Right atrium auricular region (tissue), 2 donors: ENCODE data around the gene LRRK1. TPM values are rescaled to one million over a fixed set of nuclear protein-coding genes. Genes with fewer than 3 reads are reported as not detected.
A peak's percentile ranks its signal among the peaks of the same experiment; 100 is the strongest.

Experiments
- DNase-seq: peaks from one replicate; pipeline ENCODE4 v3.0.0-alpha.2; 2019; ENCODE audit warnings: low spot score
- H3K27ac ChIP-seq, 2 donors: fragments of 200-600 bp; sonication (generic); 1 replicate in 1 of 2; 2 replicates in 1 of 2; pipeline ENCODE4 v1.5.1; 2016 to 2019
- H3K27me3 ChIP-seq, 2 donors: fragments of 200-600 bp; sonication (generic); one replicate each; pipeline versions ENCODE4 v1.5.1 to v1.6.0; 2017 to 2019
- H3K36me3 ChIP-seq: fragments of 200-600 bp; sonication (generic); one replicate; pipeline ENCODE4 v1.5.1; 2016
- H3K4me1 ChIP-seq, 2 donors: fragments of 200-600 bp; sonication (generic); one replicate each; pipeline versions ENCODE4 v1.5.1 to v1.6.0; 2017 to 2019
- H3K4me3 ChIP-seq, 2 donors: fragments of 200-600 bp; sonication (generic); 1 replicate in 1 of 2; 2 replicates in 1 of 2; pipeline ENCODE4 v1.5.1; 2017 to 2019; ENCODE audit warnings: mild to moderate bottlenecking in 1 of 2, moderate library complexity in 1 of 2
- H3K9me3 ChIP-seq, 2 donors: fragments of 200-600 bp; sonication (generic); one replicate each; pipeline ENCODE4 v1.5.1; 2019
- CTCF ChIP-seq, 2 donors: fragments of 200-600 bp; sonication (generic); IDR thresholded peaks; one replicate each; pipeline ENCODE4 v1.5.1; 2019; ENCODE audit warnings: antibody characterized with exemption in 2 of 2
- total RNA-seq, 2 donors: library from RNA; depleted of rRNA; stranded (reverse); fragments of >200 nt; gene quantifications; one replicate each; pipeline ENCODE4 v1.1.0, GENCODE V29; 2016

LRRK1 gene
- total RNA-seq, 2 donors from 2014 or later: 1.9 to 4.4 TPM

GRCh38 chr15:100901702-100902435, 17.3 kb upstream of the LRRK1 start:
- TF ChIP-seq CTCF (IDR thresholded peaks at IDR 0.05): no peak
- H3K4me1 ChIP-seq: peaks cover 0 to 21% of the 10 kb centered on the region in 2 donors
- peak overlapping the region in 1 of 2 donors; percentile 24 for H3K4me3 ChIP-seq
- no peaks in the 10 kb centered on the region for H3K36me3 ChIP-seq
- no peak for DNase-seq
- H3K27me3 ChIP-seq: no peaks in the 10 kb centered on the region
- peak overlapping the region; percentile 64 to 72 for H3K27ac ChIP-seq
- no peaks in the 10 kb centered on the region for H3K9me3 ChIP-seq

GRCh38 chr15:100902436-100903167, 16.6 kb upstream of the LRRK1 start:
- Histone ChIP-seq H3K36me3 (no peaks in the 10 kb centered on the region), H3K4me3 (peak overlapping the region in 1 of 2 donors; percentile 24), H3K27ac (peak overlapping the region; percentile 64 to 72), H3K9me3 (no peaks in the 10 kb centered on the region), H3K27me3 (no peaks in the 10 kb centered on the region), H3K4me1 (peaks cover 0 to 21% of the 10 kb centered on the region in 2 donors)
- DNase-seq: peak; percentile 83
- no peak for TF ChIP-seq CTCF (IDR thresholded peaks at IDR 0.05)

GRCh38 chr15:100903168-100903554, 16.0 kb upstream of the LRRK1 start:
- DNase-seq: no peak
- Histone ChIP-seq H3K4me1 (peaks cover 0 to 21% of the 10 kb centered on the region in 2 donors), H3K36me3 (no peaks in the 10 kb centered on the region), H3K27ac (peak overlapping the region in 1 of 2 donors; percentile 64), H3K4me3 (no peak overlapping the region), H3K27me3 (no peaks in the 10 kb centered on the region), H3K9me3 (no peaks in the 10 kb centered on the region)
- TF ChIP-seq CTCF (IDR thresholded peaks at IDR 0.05): no peak

- TF ChIP-seq CTCF (IDR thresholded peaks at IDR 0.05): no peak
- no peaks in the 10 kb centered on the region for H3K36me3 ChIP-seq
- no peak overlapping the region for H3K27ac ChIP-seq
- H3K4me3 ChIP-seq: no peak overlapping the region
- no peaks in the 10 kb centered on the region for H3K9me3 ChIP-seq
- no peaks in the 10 kb centered on the region for H3K27me3 ChIP-seq
- peaks cover 0 to 8% of the 10 kb centered on the region in 2 donors for H3K4me1 ChIP-seq
- DNase-seq: no peak
Measured at GRCh38 chr15:100905850-100906249, 13.3 kb upstream of the LRRK1 start.

- H3K36me3 ChIP-seq: no peaks in the 10 kb centered on the region
- no peaks in the 10 kb centered on the region for H3K4me1 ChIP-seq
- no peak for TF ChIP-seq CTCF (IDR thresholded peaks at IDR 0.05)
- H3K27me3 ChIP-seq: no peaks in the 10 kb centered on the region
- DNase-seq: no peak
- H3K4me3 ChIP-seq: no peak overlapping the region
- H3K9me3 ChIP-seq: peaks cover 0 to 5% of the 10 kb centered on the region in 2 donors
- no peak overlapping the region for H3K27ac ChIP-seq
Measured at GRCh38 chr15:100908466-100908865, 10.7 kb upstream of the LRRK1 start.
